ENCODE results near the gene ISG20.

The ISG20 gene

GRCh38 chr15:88645171-88646087 lies 6.6 kb downstream of the ISG20 start:
- TF ChIP-seq EZH2phosphoT487 (IDR thresholded peaks at IDR 0.05; ENCODE audit: borderline replicate concordance) (no peak), CTCF (conservative IDR thresholded peaks at IDR 0.05; ENCODE audit: low read length) (no peak)
- Histone ChIP-seq H3K79me2 (ENCODE audit: insufficient read depth, low read length) (no peaks in the 10 kb centered on the region), H3K9me2 (replicated peaks; ENCODE audit: low read depth, low read length) (no peaks in the 10 kb centered on the region), H3K4me1 (ENCODE audit: insufficient read depth, low read length, poor library complexity, severe bottlenecking) (peaks cover 1% of the 10 kb centered on the region), H3K4me3 (ENCODE audit: low read length, poor library complexity, severe bottlenecking) (no peak overlapping the region), H3K4me2 (ENCODE audit: low read depth, low read length, poor library complexity, severe bottlenecking) (no peak overlapping the region), H3K27me3 (ENCODE audit: insufficient read depth, low read length, poor library complexity, severe bottlenecking) (no peaks in the 10 kb centered on the region), H3K9ac (ENCODE audit: low read depth, low read length, poor library complexity, severe bottlenecking) (no peak overlapping the region), H3K9me3 (ENCODE audit: insufficient read depth, low read depth, low read length) (no peaks in the 10 kb centered on the region), H3F3A (ENCODE audit: low read depth) (no peaks in the 10 kb centered on the region), H2AFZ (ENCODE audit: low read length) (no peak overlapping the region), H3K36me3 (ENCODE audit: insufficient read depth, low read length) (no peaks in the 10 kb centered on the region), H4K20me1 (ENCODE audit: insufficient read depth, low read length, poor library complexity, severe bottlenecking) (no peaks in the 10 kb centered on the region)

- Histone ChIP-seq H3K4me3 (ENCODE audit: low read length, poor library complexity, severe bottlenecking) (no peak overlapping the region), H3K36me3 (ENCODE audit: insufficient read depth, low read length) (no peaks in the 10 kb centered on the region), H2AFZ (ENCODE audit: low read length) (no peak overlapping the region), H3K79me2 (ENCODE audit: insufficient read depth, low read length) (no peaks in the 10 kb centered on the region), H3F3A (ENCODE audit: low read depth) (no peaks in the 10 kb centered on the region), H4K20me1 (ENCODE audit: insufficient read depth, low read length, poor library complexity, severe bottlenecking) (no peaks in the 10 kb centered on the region), H3K9me2 (replicated peaks; ENCODE audit: low read depth, low read length) (no peaks in the 10 kb centered on the region), H3K9me3 (ENCODE audit: insufficient read depth, low read depth, low read length) (no peaks in the 10 kb centered on the region), H3K9ac (ENCODE audit: low read depth, low read length, poor library complexity, severe bottlenecking) (no peak overlapping the region), H3K27me3 (ENCODE audit: insufficient read depth, low read length, poor library complexity, severe bottlenecking) (no peaks in the 10 kb centered on the region), H3K4me1 (ENCODE audit: insufficient read depth, low read length, poor library complexity, severe bottlenecking) (no peaks in the 10 kb centered on the region), H3K4me2 (ENCODE audit: low read depth, low read length, poor library complexity, severe bottlenecking) (no peak overlapping the region)
- no peak for TF ChIP-seq EZH2phosphoT487 (IDR thresholded peaks at IDR 0.05; ENCODE audit: borderline replicate concordance)
- no peak for TF ChIP-seq CTCF (conservative IDR thresholded peaks at IDR 0.05; ENCODE audit: low read length)
Measured at GRCh38 chr15:88646088-88646405, 7.2 kb downstream of the ISG20 start.

GRCh38 chr15:88646951-88647350 lies 8.1 kb downstream of the ISG20 start:
- H3F3A ChIP-seq (ENCODE audit: low read depth) = no peaks in the 10 kb centered on the region
- no peaks in the 10 kb centered on the region for H3K27me3 ChIP-seq (ENCODE audit: insufficient read depth, low read length, poor library complexity, severe bottlenecking)
- H3K79me2 ChIP-seq (ENCODE audit: insufficient read depth, low read length) = no peaks in the 10 kb centered on the region
- H4K20me1 ChIP-seq (ENCODE audit: insufficient read depth, low read length, poor library complexity, severe bottlenecking) = no peaks in the 10 kb centered on the region
- no peak overlapping the region for H3K9ac ChIP-seq (ENCODE audit: low read depth, low read length, poor library complexity, severe bottlenecking)
- no peak overlapping the region for H3K4me3 ChIP-seq (ENCODE audit: low read length, poor library complexity, severe bottlenecking)
- H3K4me1 ChIP-seq (ENCODE audit: insufficient read depth, low read length, poor library complexity, severe bottlenecking) = no peaks in the 10 kb centered on the region
- TF ChIP-seq EZH2phosphoT487 (IDR thresholded peaks at IDR 0.05; ENCODE audit: borderline replicate concordance) (no peak), CTCF (conservative IDR thresholded peaks at IDR 0.05; ENCODE audit: low read length) (no peak)
- no peaks in the 10 kb centered on the region for H3K36me3 ChIP-seq (ENCODE audit: insufficient read depth, low read length)
- no peak overlapping the region for H3K4me2 ChIP-seq (ENCODE audit: low read depth, low read length, poor library complexity, severe bottlenecking)
- H2AFZ ChIP-seq (ENCODE audit: low read length) = no peak overlapping the region
- no peaks in the 10 kb centered on the region for H3K9me3 ChIP-seq (ENCODE audit: insufficient read depth, low read depth, low read length)
- H3K9me2 ChIP-seq (replicated peaks; ENCODE audit: low read depth, low read length) = no peaks in the 10 kb centered on the region

Measured in Loucy (cell line).